A549 treated with AZD2906 at 1 μM for 4 hours (cell line): ENCODE results near the gene JAK1. TPM values are rescaled to one million over a fixed set of nuclear protein-coding genes. Genes with fewer than 3 reads are reported as not detected.

Experiments used
- total RNA-seq: library from RNA; stranded (reverse); fragments of 200-300 nt; extraction: Qiagen RNA extraction; gene quantifications from 5 replicates; pipeline ENCODE4 v1.2.3, GENCODE V29; 2022

The JAK1 gene
- 165 to 215 TPM (median 188 TPM) in 5 replicates for total RNA-seq

DNA sequence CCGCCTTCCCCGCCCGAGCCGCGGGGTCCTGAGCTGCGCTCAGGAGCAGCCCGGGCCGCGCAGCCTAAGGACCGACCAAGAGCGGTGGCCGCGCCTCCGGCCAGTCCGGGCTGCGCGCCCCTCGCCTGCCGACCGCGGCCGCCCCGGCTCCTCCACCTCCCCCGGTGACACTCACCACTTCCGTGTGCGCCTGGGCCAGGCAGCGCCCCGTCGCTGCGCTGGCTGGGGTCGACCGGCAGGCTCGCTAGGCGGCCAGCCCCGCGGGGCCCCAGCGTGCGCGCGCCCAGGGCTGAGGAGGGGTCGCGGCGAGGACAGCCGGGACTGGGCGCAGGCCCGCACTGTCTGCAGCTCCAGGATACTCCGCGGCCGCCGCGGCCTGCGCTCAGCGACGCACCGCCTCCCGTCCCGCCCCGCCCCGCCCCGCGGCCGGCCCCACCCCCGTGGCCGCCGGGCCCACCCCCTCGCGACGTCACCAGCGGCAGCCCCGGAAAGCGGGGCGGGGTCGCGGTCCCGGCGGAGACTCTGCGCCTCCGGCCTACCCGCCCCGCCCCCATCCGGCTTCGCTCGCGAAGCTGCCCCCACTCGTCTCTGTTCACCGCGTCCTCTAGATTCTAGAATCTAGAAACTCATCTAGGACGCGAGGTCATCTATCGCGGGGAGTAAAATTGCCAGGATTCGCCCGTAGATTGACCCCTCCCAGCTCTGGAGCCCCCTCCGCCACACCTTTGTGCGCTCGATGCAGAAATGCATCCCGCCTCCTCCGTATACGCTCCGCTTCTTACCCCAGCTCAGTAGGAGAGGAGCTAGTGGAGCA lies at the start of gene JAK1:
JAK1 (minus strand) TSS at position 392 of the 814 bp plus-strand sequence. CDS start 80,285 bp downstream, outside the sequence.

Other genes with a start within 250 kb of the JAK1 start
- gene RAVER2, start 221.5 kb downstream of the JAK1 start, total RNA-seq: 3.9 to 4.7 TPM (median 4.3 TPM) in 5 replicates
- 30.8 to 33.5 TPM (median 31.8 TPM) in 5 replicates for gene AK4, start 181.7 kb upstream of the JAK1 start, total RNA-seq